Left renal cortex interstitium (tissue), 4 donors: ENCODE measurements around the gene ZC3HAV1. TPM values are rescaled to one million over a fixed set of nuclear protein-coding genes. Genes with fewer than 3 reads are reported as not detected.
"Not testable (repeated sequence)": the region's sequence is repeated elsewhere in the genome, so short reads cannot be mapped to it uniquely, and the experiment has no call there.

Experiments used
- DNase-seq, 4 donors: peaks; one replicate each; pipeline ENCODE4 v3.0.0-alpha.2; 2013; ENCODE audit warnings: low read depth in 4 of 4, low spot score in 2 of 4, missing footprints in 1 of 4
- polyA plus RNA-seq, 4 donors: library from polyadenylated mRNA; unstranded; fragments of 120-200 nt; gene quantifications; one replicate each; pipeline ENCODE4 v1.2.1, GENCODE V29; 2013; ENCODE audit not compliant: insufficient read length in 4 of 4

Gene ZC3HAV1
- polyA plus RNA-seq, 4 donors, result 15.7 to 22.3 (median 18.8) TPM

DNA sequence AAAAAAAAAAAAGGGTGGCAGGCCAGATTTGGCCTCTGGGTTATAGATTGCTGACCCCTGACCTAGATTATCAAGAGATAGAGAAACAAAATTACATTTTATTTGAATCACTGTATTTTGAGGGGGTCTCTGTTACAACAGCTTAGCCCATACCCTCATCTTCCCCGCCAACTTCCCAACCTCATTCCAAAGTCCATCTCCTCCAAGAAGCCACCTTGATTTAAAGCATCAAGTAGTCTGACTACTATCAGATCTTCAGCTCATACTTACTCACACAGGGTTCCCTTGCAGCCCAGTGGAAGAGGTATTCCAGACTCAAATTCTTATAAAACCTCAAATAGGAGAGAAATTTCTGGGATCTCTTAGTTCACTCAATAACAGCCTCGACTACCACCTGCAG lies 20.4 kb downstream of the ZC3HAV1 start:
- DNase-seq, result no peak

DNA sequence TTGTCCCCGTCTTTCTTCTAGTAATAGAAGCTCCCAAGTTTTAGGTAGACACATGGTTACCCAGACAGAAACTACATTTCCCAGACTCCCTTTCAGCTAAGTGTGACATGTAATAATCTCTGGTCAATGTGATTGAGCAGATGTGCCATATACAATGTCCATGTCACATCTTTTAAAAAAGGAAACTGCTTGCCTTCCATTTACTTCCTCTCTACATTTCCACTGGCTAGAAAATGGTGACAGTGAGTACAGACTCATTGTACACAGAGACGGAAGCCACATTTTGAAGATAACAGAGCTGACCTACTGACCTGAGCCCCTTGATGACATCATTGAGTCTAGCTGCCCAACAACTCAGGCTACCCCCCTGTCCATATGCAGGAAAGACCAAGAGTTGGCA lies 21.3 kb downstream of the ZC3HAV1 start:
- no peak for DNase-seq

- no peak for DNase-seq
Measured at GRCh38 chr7:139087212-139087611, 22.3 kb downstream of the ZC3HAV1 start.

GRCh38 chr7:139086454-139086853 lies 23.1 kb downstream of the ZC3HAV1 start:
- DNase-seq, result no peak

DNA sequence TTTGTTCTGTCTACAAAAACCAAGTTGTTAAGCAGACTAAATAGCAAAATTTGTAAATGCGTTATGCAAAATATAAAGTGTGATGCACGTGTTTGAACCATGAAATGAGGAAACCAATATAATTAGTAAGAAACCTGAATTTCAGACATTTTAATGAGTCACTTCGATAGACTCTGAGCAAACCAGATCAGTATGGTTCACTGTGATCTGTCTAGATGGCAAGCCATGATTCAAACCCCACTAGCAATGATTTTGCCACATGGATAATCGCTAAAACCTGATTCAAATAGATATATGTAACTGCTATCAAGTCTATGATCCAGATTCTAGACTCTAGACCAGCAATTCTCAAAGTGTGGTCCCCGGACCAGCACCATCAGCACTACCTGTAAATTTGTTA lies 24.8 kb downstream of the ZC3HAV1 start:
- DNase-seq, result no peak

GRCh38 chr7:139081584-139081983 lies 27.9 kb downstream of the ZC3HAV1 start:
- DNase-seq, result no peak

- DNase-seq, result no peak
Measured at GRCh38 chr7:139080905-139081304, 28.6 kb downstream of the ZC3HAV1 start.

- DNase-seq, result no peak
Measured at GRCh38 chr7:139079861-139080260, 29.7 kb downstream of the ZC3HAV1 start.

GRCh38 chr7:139078911-139079310 lies 30.6 kb downstream of the ZC3HAV1 start:
- DNase-seq, result no peak

GRCh38 chr7:139078399-139078798 lies 31.1 kb downstream of the ZC3HAV1 start:
- DNase-seq, result no peak

DNA sequence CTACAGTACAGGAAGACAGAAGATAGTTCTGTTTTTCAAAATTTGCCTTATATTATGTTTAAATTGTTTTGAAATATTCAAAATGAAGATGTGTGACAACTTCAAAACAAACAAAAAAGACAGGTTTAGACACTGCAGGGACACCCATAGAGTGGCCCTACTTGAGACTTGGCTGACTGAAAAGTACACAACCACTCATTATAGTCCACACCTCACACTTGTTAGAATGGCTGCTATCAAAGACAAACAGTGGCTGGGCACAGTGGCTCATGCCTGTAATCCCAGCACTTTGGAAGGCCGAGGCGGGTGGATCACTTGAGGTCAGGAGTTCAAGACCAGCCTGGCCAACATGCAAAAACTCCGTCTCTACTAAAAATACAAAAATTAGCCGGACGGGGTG lies 31.8 kb downstream of the ZC3HAV1 start:
- not testable (repeated sequence) for DNase-seq

DNA sequence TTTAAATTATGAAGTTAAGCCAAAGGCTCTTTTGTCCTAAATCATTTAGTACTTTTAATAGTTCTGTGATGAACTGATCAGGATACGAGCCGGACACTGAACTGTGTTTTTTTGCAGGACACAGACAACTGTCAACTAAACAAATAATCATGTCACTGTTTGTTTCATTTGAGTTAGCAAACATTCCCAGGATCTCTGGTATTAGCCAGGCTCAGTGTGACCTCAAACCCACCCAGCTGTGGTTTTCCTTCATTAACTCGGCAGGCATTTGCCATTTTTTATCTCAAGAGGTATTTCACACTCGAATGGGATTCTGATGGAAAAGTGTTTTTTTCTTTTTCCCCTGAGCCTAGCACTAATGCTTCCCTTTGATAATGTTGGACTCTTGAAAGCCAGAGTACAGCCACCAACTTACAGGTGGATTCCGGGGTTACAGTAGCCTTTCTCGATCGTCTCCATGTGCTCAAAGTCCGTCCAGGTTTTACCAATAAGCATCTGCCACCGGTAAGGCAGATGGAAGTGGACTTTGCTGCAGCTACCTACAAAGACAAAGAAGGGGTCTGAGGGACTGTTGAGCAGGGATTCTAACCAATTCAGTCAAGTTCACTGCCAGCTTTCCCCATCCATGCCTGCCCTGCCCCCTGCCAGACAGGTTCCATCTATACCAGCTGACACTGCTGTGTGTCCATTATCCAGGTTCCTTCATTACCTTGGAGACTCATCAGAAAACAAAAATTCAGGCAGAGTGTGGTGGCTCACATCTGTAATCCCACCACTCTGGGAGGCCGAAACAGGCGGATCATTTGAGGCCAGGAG lies 33.4 kb downstream of the ZC3HAV1 start:
- no peak for DNase-seq

DNA sequence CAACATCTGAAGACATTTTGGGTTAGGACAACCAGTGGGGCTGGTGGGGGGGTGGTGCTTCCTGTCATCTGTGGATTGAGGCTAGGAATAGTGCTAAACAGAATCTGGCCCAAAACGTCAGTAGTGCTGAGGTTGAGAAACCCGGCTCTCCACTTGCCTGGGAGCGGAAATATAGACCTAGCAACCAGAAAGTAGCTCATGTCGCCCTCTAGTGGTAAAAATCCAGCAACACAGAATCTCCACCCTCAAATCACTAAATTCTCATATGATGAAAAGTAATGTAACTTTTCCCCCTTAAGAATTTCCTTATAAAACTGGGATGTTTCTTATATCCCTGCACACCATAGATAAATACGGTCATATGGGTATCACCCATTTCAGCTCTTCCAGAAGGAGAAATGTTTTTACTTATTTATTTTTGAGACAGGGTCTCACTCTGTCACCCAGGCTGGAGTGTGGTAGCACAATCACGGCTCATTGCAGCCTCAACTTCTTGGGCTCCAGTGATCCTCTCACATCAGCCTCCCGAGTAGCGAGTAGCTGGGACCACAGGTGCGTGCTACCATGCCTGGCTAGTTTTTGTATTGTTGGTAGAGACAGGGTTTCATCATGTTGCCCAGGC lies 34.4 kb downstream of the ZC3HAV1 start:
- peak; percentile 57 to 77 (median 62) for DNase-seq

- no peak for DNase-seq
Measured at GRCh38 chr7:139072796-139073195, 36.7 kb downstream of the ZC3HAV1 start.

DNA sequence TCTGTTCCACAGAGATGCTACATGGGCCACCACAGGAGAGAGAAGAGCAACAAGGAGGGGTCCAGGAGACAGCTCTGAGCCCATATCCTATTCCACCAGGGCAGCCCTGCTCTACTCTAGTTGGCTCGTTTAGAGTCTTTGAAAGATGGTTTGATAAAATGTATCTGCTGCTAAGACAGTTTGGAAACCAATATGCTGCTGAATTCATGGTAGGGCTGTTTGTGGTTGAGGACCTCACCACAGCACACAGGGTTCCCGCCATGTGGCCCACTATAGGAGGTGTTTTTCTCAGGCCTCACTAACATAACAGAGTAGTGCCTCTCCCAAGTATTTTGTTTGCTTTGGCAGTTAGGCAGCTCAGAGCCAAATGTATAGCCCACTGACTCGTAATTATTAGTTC lies 37.8 kb downstream of the ZC3HAV1 start:
- DNase-seq, result no peak

GRCh38 chr7:139068544-139069399 lies 40.7 kb downstream of the ZC3HAV1 start:
- no peak for DNase-seq

DNA sequence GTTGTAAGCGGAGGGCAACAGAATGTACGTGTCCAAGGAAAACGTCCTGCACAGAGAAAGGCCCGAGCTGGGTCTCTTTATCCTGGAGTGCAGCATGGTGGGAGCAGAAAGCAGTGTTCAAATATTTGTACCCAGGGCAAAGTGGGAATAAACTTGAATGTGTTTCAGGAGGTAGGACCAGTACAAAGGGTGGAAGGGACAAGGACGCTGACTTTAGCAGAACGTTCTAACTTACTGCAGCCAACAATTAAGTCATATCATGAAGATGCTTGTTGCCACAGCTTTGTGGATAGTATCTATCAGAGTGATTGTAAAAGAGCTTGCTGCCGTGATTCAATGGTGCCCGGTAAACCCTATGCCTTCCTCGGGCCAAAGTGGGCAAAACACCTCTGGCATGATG lies 43.2 kb downstream of the ZC3HAV1 start:
- DNase-seq, result no peak

- no peak for DNase-seq
Measured at GRCh38 chr7:139065323-139065722, 44.2 kb downstream of the ZC3HAV1 start.

DNA sequence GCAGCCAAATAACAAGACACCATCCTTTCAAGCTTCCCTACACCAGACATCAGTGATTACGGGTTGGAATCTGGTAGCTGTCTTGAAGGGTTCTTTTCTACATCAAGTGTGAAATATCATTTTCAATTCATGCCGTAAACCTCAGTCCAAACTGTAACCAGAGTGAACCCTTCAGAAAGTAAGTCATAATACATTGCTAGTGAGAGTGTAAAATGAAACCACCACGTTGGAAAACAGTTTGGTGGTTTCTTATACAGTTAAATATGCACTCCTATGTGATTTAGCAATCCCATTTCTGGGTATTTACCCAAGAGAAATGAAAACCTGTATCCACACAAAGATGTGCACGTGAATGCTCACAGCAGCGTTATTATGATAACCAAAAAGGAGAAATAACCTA lies 48.1 kb downstream of the ZC3HAV1 start:
- DNase-seq, result no peak

DNA sequence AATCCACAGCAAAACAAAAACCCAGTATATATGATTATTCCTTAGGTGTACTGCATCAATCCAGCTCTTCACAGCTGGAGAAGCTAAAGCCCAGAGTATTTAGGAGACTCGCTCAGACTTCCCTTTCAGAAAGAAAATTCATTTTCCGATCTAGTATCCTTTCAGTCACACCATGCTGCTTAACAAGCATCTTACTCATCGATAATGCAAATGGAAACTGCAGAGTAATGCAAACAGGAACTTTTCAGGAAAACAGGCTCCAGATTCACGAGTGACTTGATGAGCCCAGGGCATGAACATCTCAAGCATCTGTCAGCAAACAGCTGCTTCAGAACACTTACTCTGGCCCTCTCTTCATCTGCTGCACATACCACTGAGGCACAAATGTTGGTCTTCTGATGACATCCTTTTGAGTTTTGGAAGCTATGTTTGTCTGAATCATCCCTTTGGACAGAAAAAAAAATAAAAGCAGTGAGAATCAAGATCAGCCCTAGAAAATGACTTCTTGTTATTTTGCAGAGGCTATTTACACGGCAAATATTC lies 48.8 kb downstream of the ZC3HAV1 start:
- DNase-seq, result no peak

DNA sequence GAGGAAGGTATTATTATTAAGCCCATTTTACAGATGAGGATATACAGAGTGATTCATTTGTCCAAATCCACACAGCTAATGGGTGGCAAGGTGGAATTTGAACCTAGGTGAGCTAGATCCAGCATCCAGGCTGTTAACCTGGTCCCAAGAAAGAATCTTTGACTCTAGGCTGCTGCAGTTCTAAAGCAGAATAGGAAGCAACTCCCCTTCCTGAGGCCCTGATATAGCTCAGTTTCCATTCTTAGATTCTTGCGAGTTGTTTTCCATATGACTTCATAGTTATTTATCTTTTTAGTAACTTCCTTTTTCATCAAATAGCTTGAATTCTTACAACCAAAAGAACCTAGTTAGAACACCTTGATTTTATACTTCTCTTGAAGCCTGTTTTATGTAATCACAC lies 49.6 kb downstream of the ZC3HAV1 start:
- no peak for DNase-seq
